Medulla oblongata (tissue), 1 donor: Measurements from ENCODE around the gene ZDHHC11.
"Not testable (repeated sequence)": the region's sequence is repeated elsewhere in the genome, so short reads cannot be mapped to it uniquely, and the experiment has no call there.

ENCODE experiments used
- DNase-seq: peaks from one replicate; pipeline ENCODE4 v3.0.0-alpha.2; 2015; ENCODE audit errors: extremely low spot score

The ZDHHC11 gene

GRCh38 chr5:878677-879076 lies 27.9 kb upstream of the ZDHHC11 start:
- DNase-seq: not testable (repeated sequence)

GRCh38 chr5:878125-878524 lies 27.3 kb upstream of the ZDHHC11 start:
- DNase-seq: no peak

GRCh38 chr5:876398-877365 lies 25.9 kb upstream of the ZDHHC11 start:
- DNase-seq: no peak

GRCh38 chr5:875931-876330 lies 25.1 kb upstream of the ZDHHC11 start:
- no peak for DNase-seq

GRCh38 chr5:873328-873727 lies 22.5 kb upstream of the ZDHHC11 start:
- DNase-seq: no peak

- DNase-seq: no peak
These were observed 21.5 kb upstream of the ZDHHC11 start for GRCh38 chr5:872301-872700.

GRCh38 chr5:871596-872298 lies 21.0 kb upstream of the ZDHHC11 start:
- DNase-seq: no peak

GRCh38 chr5:870956-871355 lies 20.2 kb upstream of the ZDHHC11 start:
- no peak for DNase-seq

- DNase-seq: no peak
These were observed 17.8 kb upstream of the ZDHHC11 start for GRCh38 chr5:868428-869135.

GRCh38 chr5:867300-867870 lies 16.6 kb upstream of the ZDHHC11 start:
- no peak for DNase-seq

GRCh38 chr5:865771-866170 lies 15.0 kb upstream of the ZDHHC11 start:
- DNase-seq: no peak

GRCh38 chr5:865168-865521 lies 14.4 kb upstream of the ZDHHC11 start:
- DNase-seq: no peak

GRCh38 chr5:864492-865167 lies 13.8 kb upstream of the ZDHHC11 start:
- no peak for DNase-seq

- DNase-seq: no peak
These were observed 12.5 kb upstream of the ZDHHC11 start for GRCh38 chr5:863244-863805.

GRCh38 chr5:862367-863243 lies 11.8 kb upstream of the ZDHHC11 start:
- no peak for DNase-seq

GRCh38 chr5:861442-862366 lies 10.9 kb upstream of the ZDHHC11 start:
- DNase-seq: no peak

GRCh38 chr5:860506-861150 lies 9.8 kb upstream of the ZDHHC11 start:
- no peak for DNase-seq

GRCh38 chr5:859798-860296 lies 9.1 kb upstream of the ZDHHC11 start:
- DNase-seq: no peak
